Osteoblast (primary cell): Measurements from ENCODE around the gene CMIP. TPM values are rescaled to one million over a fixed set of nuclear protein-coding genes. Genes with fewer than 3 reads are reported as not detected.
A peak's percentile ranks its signal among the peaks of the same experiment; 100 is the strongest.

ENCODE experiments used
- DNase-seq: peaks from one replicate; pipeline ENCODE4 v3.0.0; 2011; ENCODE audit warnings: low spot score, mixed read lengths; ENCODE audit not compliant: insufficient read length; ENCODE audit errors: missing footprints
- H2AFZ ChIP-seq: 2 replicates; pipeline ENCODE4 v1.6.0; 2011; ENCODE audit warnings: mild to moderate bottlenecking, low read length
- H3K27ac ChIP-seq: 2 replicates; pipeline ENCODE4 v1.5.1; 2011; ENCODE audit warnings: mild to moderate bottlenecking, low read depth, low read length, moderate library complexity
- H3K27me3 ChIP-seq: 2 replicates; pipeline ENCODE4 v1.6.0; 2012; ENCODE audit warnings: mild to moderate bottlenecking, control low read depth, inconsistent platforms, low read length, moderate library complexity; ENCODE audit not compliant: insufficient read depth
- H3K36me3 ChIP-seq: 2 replicates; pipeline ENCODE4 v1.5.1; 2011; ENCODE audit warnings: mild to moderate bottlenecking, low read length, control low read depth, moderate library complexity; ENCODE audit not compliant: insufficient read depth
- H3K4me1 ChIP-seq: 2 replicates; pipeline ENCODE4 v1.5.1; 2011; ENCODE audit warnings: mild to moderate bottlenecking, low read length, control low read depth, moderate library complexity; ENCODE audit not compliant: insufficient read depth
- H3K4me2 ChIP-seq: 2 replicates; pipeline ENCODE4 v1.6.0; 2011; ENCODE audit warnings: mild to moderate bottlenecking, low read length; ENCODE audit not compliant: insufficient read depth
- H3K4me3 ChIP-seq: fragments of 200-600 bp; sonication (generic); 3 replicates; pipeline ENCODE4 v1.5.1; 2012; ENCODE audit warnings: mild to moderate bottlenecking, low read length, inconsistent platforms; ENCODE audit not compliant: insufficient read depth
- H3K79me2 ChIP-seq: 2 replicates; pipeline ENCODE4 v1.6.0; 2012; ENCODE audit warnings: mild to moderate bottlenecking, low read length, control low read depth, inconsistent platforms; ENCODE audit not compliant: insufficient read depth
- H3K9me3 ChIP-seq: 2 replicates; pipeline ENCODE4 v1.5.1; 2011; ENCODE audit warnings: low read depth, low read length, control low read depth
- H4K20me1 ChIP-seq: 2 replicates; pipeline ENCODE4 v1.6.0; 2012; ENCODE audit warnings: mild to moderate bottlenecking, low read length, control low read depth; ENCODE audit not compliant: insufficient read depth
- total RNA-seq: library from RNA; depleted of rRNA; stranded (reverse); fragments of >200 nt; gene quantifications from 2 replicates; pipeline ENCODE4 v1.2.3, GENCODE V29; 2012
- TF ChIP-seq, protein P1 (sequence below): IDR thresholded peaks from 2 replicates; pipeline ENCODE4 v1.5.1; 2011; ENCODE audit warnings: mild to moderate bottlenecking, low read depth, low read length, moderate library complexity; ENCODE audit errors: extremely low read depth

The CMIP gene
- total RNA-seq, 1 donor = 8.3 TPM

DNA sequence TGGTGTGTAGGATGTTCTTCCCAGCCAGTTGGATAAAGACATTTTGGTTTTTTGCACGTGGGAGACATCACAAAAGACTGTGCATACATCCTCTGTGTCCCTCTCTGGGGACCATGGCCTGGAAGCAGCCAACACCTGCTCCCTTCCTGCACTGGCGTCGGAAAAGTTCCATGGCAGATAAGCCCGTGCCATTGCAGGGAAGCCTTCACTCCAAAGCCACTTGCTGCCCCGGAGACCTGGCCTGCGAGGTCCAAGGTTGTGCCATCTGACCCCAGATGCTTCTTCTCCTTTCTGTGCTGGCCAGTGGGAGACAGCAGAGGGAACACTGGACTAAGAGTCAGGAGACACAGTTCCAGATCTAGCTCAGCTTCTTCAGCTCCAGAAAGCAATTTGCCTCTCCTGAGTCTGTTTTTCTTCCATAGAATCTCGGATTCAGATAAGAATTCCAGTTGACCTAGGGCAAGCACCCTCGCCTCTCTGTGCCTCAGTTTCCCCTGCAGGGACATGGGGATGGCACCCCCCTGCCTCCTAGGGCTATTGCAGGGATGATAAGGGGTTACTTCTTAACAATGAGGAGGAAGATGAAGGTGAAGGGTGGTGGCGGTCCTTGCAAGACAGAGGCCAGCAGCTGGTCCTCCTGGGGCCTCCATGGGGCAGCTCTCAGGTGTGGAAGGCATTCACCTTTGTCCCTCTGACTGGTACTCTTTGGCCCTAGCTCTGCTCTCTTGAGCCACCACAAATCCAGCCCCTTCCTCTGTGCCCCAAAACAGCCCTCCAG is 134.2 kb downstream of the CMIP start:
- Histone ChIP-seq H3K79me2 (peaks cover 24% of the 10 kb centered on the region), H2AFZ (no peak overlapping the region)

DNA sequence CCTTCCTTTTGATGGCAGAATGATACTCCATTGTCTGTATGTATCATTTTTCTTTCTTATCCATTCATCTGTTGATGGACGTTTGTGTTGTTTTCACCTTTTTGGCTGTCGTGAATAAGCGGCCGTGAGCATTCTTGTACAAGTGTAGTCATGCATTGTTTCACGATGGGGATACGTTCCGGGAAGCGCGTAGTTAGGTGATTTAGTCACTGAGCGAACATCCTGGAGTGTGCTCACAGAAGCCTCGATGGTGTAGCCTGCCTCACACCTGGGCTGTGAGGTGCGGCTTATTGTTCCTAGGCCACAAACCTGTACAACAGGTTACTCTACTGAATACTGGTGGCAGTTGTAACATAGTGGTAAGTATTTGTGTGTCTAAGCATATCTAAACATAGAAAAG is 136.5 kb downstream of the CMIP start:
- Histone ChIP-seq H3K4me1 (no peaks in the 10 kb centered on the region), H2AFZ (no peak overlapping the region), H3K9me3 (no peaks in the 10 kb centered on the region), H3K4me3 (no peak overlapping the region), H3K36me3 (no peaks in the 10 kb centered on the region), H3K4me2 (no peak overlapping the region), H3K27ac (no peak overlapping the region), H3K27me3 (no peaks in the 10 kb centered on the region), H3K79me2 (peaks cover 13% of the 10 kb centered on the region), H4K20me1 (peaks cover 39% of the 10 kb centered on the region)
- TF ChIP-seq, protein P1, sequence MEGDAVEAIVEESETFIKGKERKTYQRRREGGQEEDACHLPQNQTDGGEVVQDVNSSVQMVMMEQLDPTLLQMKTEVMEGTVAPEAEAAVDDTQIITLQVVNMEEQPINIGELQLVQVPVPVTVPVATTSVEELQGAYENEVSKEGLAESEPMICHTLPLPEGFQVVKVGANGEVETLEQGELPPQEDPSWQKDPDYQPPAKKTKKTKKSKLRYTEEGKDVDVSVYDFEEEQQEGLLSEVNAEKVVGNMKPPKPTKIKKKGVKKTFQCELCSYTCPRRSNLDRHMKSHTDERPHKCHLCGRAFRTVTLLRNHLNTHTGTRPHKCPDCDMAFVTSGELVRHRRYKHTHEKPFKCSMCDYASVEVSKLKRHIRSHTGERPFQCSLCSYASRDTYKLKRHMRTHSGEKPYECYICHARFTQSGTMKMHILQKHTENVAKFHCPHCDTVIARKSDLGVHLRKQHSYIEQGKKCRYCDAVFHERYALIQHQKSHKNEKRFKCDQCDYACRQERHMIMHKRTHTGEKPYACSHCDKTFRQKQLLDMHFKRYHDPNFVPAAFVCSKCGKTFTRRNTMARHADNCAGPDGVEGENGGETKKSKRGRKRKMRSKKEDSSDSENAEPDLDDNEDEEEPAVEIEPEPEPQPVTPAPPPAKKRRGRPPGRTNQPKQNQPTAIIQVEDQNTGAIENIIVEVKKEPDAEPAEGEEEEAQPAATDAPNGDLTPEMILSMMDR = no peak
- DNase-seq = no peak

More for the DNA sequence above, 134.2 kb downstream of the CMIP start:
- Histone ChIP-seq H3K36me3 (no peaks in the 10 kb centered on the region), H3K4me1 (no peaks in the 10 kb centered on the region), H4K20me1 (peaks cover 48% of the 10 kb centered on the region), H3K9me3 (no peaks in the 10 kb centered on the region), H3K4me3 (no peak overlapping the region), H3K27me3 (no peaks in the 10 kb centered on the region), H3K27ac (no peak overlapping the region), H3K4me2 (no peak overlapping the region)
- DNase-seq = peak; percentile 34
- TF ChIP-seq, protein P1 = no peak

DNA sequence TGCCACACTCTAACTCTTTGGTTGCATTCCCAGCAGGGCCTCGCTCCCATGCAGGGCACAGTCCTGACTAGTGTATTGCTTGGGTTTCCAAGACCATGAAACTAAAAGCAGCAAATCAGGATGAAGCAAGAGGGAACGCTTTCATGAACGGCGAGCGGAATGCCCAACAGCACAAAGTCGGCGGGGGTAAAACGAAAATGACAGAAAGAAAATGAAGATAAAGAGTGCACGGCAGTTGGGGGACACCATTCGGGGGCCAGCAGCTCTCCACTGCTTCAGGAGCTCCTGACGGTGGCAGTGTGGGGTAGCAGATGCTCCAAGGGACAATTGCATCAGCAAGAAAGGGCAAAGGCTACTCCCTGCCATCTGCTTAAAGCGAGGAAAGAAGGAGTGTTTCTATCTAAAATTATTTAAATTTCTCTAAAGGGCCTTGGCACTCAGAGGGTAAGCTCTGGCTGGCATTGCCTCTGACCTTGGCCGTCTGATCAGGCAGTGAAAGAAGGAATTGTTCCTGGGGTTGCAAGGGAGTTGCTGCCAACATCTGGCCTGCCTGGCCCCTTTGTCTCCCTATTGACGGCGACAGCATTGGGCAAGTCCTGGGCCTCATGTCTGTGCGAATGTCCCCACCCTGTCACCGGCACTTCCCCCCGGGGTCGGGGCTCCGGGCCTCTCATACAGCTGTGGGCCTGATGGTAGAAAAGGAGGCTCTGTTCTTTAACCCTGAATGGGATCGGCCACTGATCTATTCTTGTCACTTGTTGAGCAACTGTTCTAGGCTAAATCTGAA is 138.2 kb downstream of the CMIP start:
- TF ChIP-seq, protein P1 = no peak
- Histone ChIP-seq H3K27me3 (no peaks in the 10 kb centered on the region), H3K27ac (no peak overlapping the region), H3K9me3 (no peaks in the 10 kb centered on the region), H3K4me1 (no peaks in the 10 kb centered on the region), H3K4me2 (no peak overlapping the region), H3K36me3 (no peaks in the 10 kb centered on the region), H4K20me1 (peaks cover 47% of the 10 kb centered on the region), H3K4me3 (no peak overlapping the region), H3K79me2 (peaks cover 13% of the 10 kb centered on the region), H2AFZ (no peak overlapping the region)
- DNase-seq = peak; percentile 43
